ENCODE data around the gene CTU2.

Gene CTU2

GRCh38 chr16:88691129-88691813, 15.0 kb upstream of the CTU2 start:
- H3K27ac ChIP-seq (ENCODE audit: low read depth, low read length, severe bottlenecking), result no peak overlapping the region
- peaks cover 4% of the 10 kb centered on the region for H3K36me3 ChIP-seq (ENCODE audit: control insufficient read depth, insufficient read depth, low read length)
- no peak overlapping the region for H3K4me3 ChIP-seq (ENCODE audit: extremely low read depth, insufficient read depth, low read length, poor library complexity, severe bottlenecking)
- no peaks in the 10 kb centered on the region for H3K9me3 ChIP-seq (ENCODE audit: control insufficient read depth, low read length)
- H3K4me1 ChIP-seq (ENCODE audit: control insufficient read depth, insufficient read depth, low read length, poor library complexity, severe bottlenecking), result no peaks in the 10 kb centered on the region
- 92 to 94% methylated on average over 30 to 33 of the region's 33 CpGs for WGBS, 2 experiments (ENCODE audit: insufficient coverage in 2 of 2)

GRCh38 chr16:88691924-88692560, 14.3 kb upstream of the CTU2 start:
- H3K4me1 ChIP-seq (ENCODE audit: control insufficient read depth, insufficient read depth, low read length, poor library complexity, severe bottlenecking), result no peaks in the 10 kb centered on the region
- H3K4me3 ChIP-seq (ENCODE audit: extremely low read depth, insufficient read depth, low read length, poor library complexity, severe bottlenecking), result no peak overlapping the region
- H3K27ac ChIP-seq (ENCODE audit: low read depth, low read length, severe bottlenecking), result no peak overlapping the region
- 91 to 96% methylated on average over 24 of the region's 26 CpGs for WGBS, 2 experiments (ENCODE audit: insufficient coverage in 2 of 2)
- peaks cover 11% of the 10 kb centered on the region for H3K36me3 ChIP-seq (ENCODE audit: control insufficient read depth, insufficient read depth, low read length)
- H3K9me3 ChIP-seq (ENCODE audit: control insufficient read depth, low read length), result no peaks in the 10 kb centered on the region

DNA sequence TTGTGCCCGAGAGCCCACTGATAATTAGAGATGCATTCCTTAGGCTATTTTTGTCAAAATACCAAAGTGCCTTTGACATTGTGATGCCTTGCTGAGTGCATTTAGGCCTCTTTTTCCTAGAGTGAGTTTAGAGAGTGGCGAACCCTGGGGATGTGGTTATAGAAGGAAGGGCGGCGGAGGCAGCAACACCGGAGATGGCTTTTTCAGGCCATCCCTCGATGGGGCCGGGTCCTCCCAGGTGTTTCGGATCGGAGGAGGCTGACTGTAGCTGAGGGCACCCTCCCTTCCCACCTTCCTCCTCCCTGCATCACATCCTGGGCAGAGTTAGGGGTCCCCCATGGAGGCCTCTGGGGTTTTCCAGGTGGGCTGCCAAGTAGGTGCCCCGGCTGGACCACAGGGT, 13.4 kb upstream of the CTU2 start:
- WGBS, 2 experiments (ENCODE audit: insufficient coverage in 2 of 2), result 91 to 100% methylated on average over 4 to 7 of the region's 10 CpGs
- Histone ChIP-seq H3K9me3 (ENCODE audit: control insufficient read depth, low read length) (no peaks in the 10 kb centered on the region), H3K27ac (ENCODE audit: low read depth, low read length, severe bottlenecking) (no peak overlapping the region), H3K36me3 (ENCODE audit: control insufficient read depth, insufficient read depth, low read length) (peaks cover 19% of the 10 kb centered on the region), H3K4me1 (ENCODE audit: control insufficient read depth, insufficient read depth, low read length, poor library complexity, severe bottlenecking) (no peaks in the 10 kb centered on the region), H3K4me3 (ENCODE audit: extremely low read depth, insufficient read depth, low read length, poor library complexity, severe bottlenecking) (no peak overlapping the region)

DNA sequence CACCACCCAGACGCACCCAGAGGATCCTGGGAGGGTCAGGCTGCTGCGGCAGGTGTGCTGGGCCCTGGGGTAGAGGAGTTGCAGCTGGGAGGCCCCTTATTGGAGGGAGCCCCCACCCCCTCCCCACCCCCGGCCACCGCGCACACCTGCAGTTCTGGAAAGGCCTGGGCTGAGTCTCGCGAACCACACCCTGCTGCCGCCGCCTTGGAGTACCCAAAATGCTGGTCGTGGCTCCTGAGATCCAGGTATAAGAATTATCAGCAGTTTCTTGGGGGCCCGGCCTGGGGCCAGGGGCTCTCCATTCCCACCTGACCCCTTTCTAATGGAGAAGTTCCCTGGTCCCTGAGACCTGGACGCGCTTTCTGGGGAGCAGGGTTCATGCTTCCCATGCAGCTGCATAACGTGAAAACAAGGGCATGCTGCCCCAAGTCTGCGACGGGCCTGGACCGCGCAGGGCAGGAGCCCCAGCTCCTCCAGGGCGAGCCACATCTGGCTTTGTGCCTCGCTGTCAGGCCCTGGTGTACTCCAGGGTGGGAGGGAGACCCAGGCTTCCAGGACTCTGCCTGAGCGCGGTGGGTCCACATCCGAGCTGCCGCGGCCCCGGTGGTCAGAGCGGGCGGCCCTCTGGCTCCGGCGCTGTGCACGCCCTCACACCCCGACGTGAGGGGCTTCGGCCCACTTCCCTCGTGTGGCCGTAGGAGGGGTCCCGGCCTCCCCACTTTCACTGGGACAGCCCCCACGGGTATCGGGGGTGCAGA, 12.7 kb upstream of the CTU2 start:
- Histone ChIP-seq H3K36me3 (ENCODE audit: control insufficient read depth, insufficient read depth, low read length) (peaks cover 26% of the 10 kb centered on the region), H3K4me3 (ENCODE audit: extremely low read depth, insufficient read depth, low read length, poor library complexity, severe bottlenecking) (no peak overlapping the region), H3K4me1 (ENCODE audit: control insufficient read depth, insufficient read depth, low read length, poor library complexity, severe bottlenecking) (no peaks in the 10 kb centered on the region), H3K27ac (ENCODE audit: low read depth, low read length, severe bottlenecking) (no peak overlapping the region), H3K9me3 (ENCODE audit: control insufficient read depth, low read length) (no peaks in the 10 kb centered on the region)
- 90 to 93% methylated on average over 34 to 36 of the region's 39 CpGs for WGBS, 2 experiments (ENCODE audit: insufficient coverage in 2 of 2)

GRCh38 chr16:88694221-88695087, 11.8 kb upstream of the CTU2 start:
- WGBS, 2 experiments (ENCODE audit: insufficient coverage in 2 of 2), result 88 to 90% methylated on average over 29 to 33 of the region's 37 CpGs
- H3K4me3 ChIP-seq (ENCODE audit: extremely low read depth, insufficient read depth, low read length, poor library complexity, severe bottlenecking), result no peak overlapping the region
- H3K9me3 ChIP-seq (ENCODE audit: control insufficient read depth, low read length), result no peaks in the 10 kb centered on the region
- H3K4me1 ChIP-seq (ENCODE audit: control insufficient read depth, insufficient read depth, low read length, poor library complexity, severe bottlenecking), result no peaks in the 10 kb centered on the region
- H3K36me3 ChIP-seq (ENCODE audit: control insufficient read depth, insufficient read depth, low read length), result peaks cover 35% of the 10 kb centered on the region
- H3K27ac ChIP-seq (ENCODE audit: low read depth, low read length, severe bottlenecking), result no peak overlapping the region

DNA sequence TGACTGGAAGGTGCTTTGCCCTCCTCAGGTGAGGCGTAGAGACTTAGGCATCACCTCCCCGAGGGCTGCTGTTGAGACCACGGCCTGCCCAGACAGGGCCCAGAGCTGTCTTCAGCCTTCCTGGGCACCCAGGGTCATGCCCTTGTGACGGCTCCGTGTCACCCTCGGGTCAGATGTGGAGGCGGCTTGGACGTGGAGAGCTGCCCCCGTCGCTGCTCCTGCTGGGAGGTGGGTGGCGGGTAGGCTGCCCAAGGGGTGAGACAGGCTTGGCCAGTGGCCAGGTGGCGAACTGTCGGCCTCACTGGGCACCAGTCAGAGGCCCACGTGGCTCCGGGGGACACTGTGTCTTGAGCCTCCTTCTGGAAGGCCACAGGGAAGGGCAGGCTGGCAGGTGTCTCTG, 11.1 kb upstream of the CTU2 start:
- H3K4me3 ChIP-seq (ENCODE audit: extremely low read depth, insufficient read depth, low read length, poor library complexity, severe bottlenecking), result no peak overlapping the region
- no peaks in the 10 kb centered on the region for H3K9me3 ChIP-seq (ENCODE audit: control insufficient read depth, low read length)
- WGBS, 2 experiments (ENCODE audit: insufficient coverage in 2 of 2), result 94 to 96% methylated on average over 10 to 14 of the region's 15 CpGs
- H3K36me3 ChIP-seq (ENCODE audit: control insufficient read depth, insufficient read depth, low read length), result peaks cover 39% of the 10 kb centered on the region
- no peak overlapping the region for H3K27ac ChIP-seq (ENCODE audit: low read depth, low read length, severe bottlenecking)
- H3K4me1 ChIP-seq (ENCODE audit: control insufficient read depth, insufficient read depth, low read length, poor library complexity, severe bottlenecking), result no peaks in the 10 kb centered on the region

DNA sequence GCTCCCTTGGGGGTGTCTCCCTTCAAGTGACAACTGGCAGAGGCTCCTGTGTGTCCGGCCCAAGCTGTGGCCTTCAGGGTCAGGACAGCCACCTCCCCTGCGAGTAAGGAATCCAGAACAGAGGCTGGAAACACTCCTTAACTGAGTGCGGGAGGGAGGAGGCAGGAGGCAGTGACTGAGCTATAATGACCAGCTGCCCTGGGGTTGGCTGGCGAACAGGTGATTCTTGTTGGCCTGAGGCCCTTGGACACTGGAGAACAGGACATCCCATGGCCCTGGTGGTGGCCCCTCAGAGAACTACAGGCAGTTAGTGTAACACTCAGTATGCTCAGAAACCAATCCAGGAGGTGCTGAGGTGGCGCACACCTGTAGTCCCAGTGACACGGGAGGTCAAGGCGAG, 10.6 kb upstream of the CTU2 start:
- Histone ChIP-seq H3K4me1 (ENCODE audit: control insufficient read depth, insufficient read depth, low read length, poor library complexity, severe bottlenecking) (peaks cover 4% of the 10 kb centered on the region), H3K4me3 (ENCODE audit: extremely low read depth, insufficient read depth, low read length, poor library complexity, severe bottlenecking) (no peak overlapping the region), H3K27ac (ENCODE audit: low read depth, low read length, severe bottlenecking) (no peak overlapping the region), H3K9me3 (ENCODE audit: control insufficient read depth, low read length) (no peaks in the 10 kb centered on the region), H3K36me3 (ENCODE audit: control insufficient read depth, insufficient read depth, low read length) (peaks cover 43% of the 10 kb centered on the region)
- WGBS, 2 experiments (ENCODE audit: insufficient coverage in 2 of 2), result 94 to 100% methylated on average over 6 to 7 of the region's 7 CpGs

- no peak overlapping the region for H3K27ac ChIP-seq (ENCODE audit: low read depth, low read length, severe bottlenecking)
- WGBS, 2 experiments (ENCODE audit: insufficient coverage in 2 of 2), result 92 to 93% methylated on average over 9 to 11 of the region's 14 CpGs
- peaks cover 11% of the 10 kb centered on the region for H3K4me1 ChIP-seq (ENCODE audit: control insufficient read depth, insufficient read depth, low read length, poor library complexity, severe bottlenecking)
Observed at GRCh38 chr16:88696441-88696840, 9.9 kb upstream of the CTU2 start.

GRCh38 chr16:88697116-88697830, 9.0 kb upstream of the CTU2 start:
- H3K36me3 ChIP-seq (ENCODE audit: control insufficient read depth, insufficient read depth, low read length), result peaks cover 47% of the 10 kb centered on the region
- no peak overlapping the region for H3K27ac ChIP-seq (ENCODE audit: low read depth, low read length, severe bottlenecking)
- WGBS, 2 experiments (ENCODE audit: insufficient coverage in 2 of 2), result 94 to 96% methylated on average over 40 of the region's 47 CpGs
- H3K9me3 ChIP-seq (ENCODE audit: control insufficient read depth, low read length), result no peaks in the 10 kb centered on the region
- H3K4me1 ChIP-seq (ENCODE audit: control insufficient read depth, insufficient read depth, low read length, poor library complexity, severe bottlenecking), result peaks cover 18% of the 10 kb centered on the region
- H3K4me3 ChIP-seq (ENCODE audit: extremely low read depth, insufficient read depth, low read length, poor library complexity, severe bottlenecking), result no peak overlapping the region

More at GRCh38 chr16:88696441-88696840, 9.9 kb upstream of the CTU2 start:
- Histone ChIP-seq H3K9me3 (ENCODE audit: control insufficient read depth, low read length) (no peaks in the 10 kb centered on the region), H3K36me3 (ENCODE audit: control insufficient read depth, insufficient read depth, low read length) (peaks cover 45% of the 10 kb centered on the region), H3K4me3 (ENCODE audit: extremely low read depth, insufficient read depth, low read length, poor library complexity, severe bottlenecking) (no peak overlapping the region)
